ENCODE results near the gene PUSL1. TPM values are rescaled to one million over a fixed set of nuclear protein-coding genes. Genes with fewer than 3 reads are reported as not detected.

The PUSL1 gene
- total RNA-seq, 2 donors from 2014 or later = 14.5 to 24.8 TPM

- Histone ChIP-seq H3K4me3 (no peak overlapping the region), H3K36me3 (peaks cover 6% of the 10 kb centered on the region)
These were observed 9.3 kb upstream of the PUSL1 start for GRCh38 chr1:1298861-1299685.

GRCh38 chr1:1299686-1300351 is 8.6 kb upstream of the PUSL1 start:
- no peak for DNase-seq (ENCODE audit: low spot score)
- H3K9me3 ChIP-seq = no peaks in the 10 kb centered on the region

More at GRCh38 chr1:1298861-1299685, 9.3 kb upstream of the PUSL1 start:
- H3K27ac ChIP-seq = no peak overlapping the region
- H3K4me1 ChIP-seq = peaks cover 0 to 4% of the 10 kb centered on the region in 2 donors
- DNase-seq (ENCODE audit: low spot score) = no peak
- no peaks in the 10 kb centered on the region for H3K9me3 ChIP-seq
- H3K27me3 ChIP-seq = no peaks in the 10 kb centered on the region
- no peak for TF ChIP-seq CTCF (IDR thresholded peaks at IDR 0.05)

GRCh38 chr1:1300352-1300739 is 8.1 kb upstream of the PUSL1 start:
- H3K36me3 ChIP-seq = peaks cover 6% of the 10 kb centered on the region
- H3K27ac ChIP-seq = no peak overlapping the region
- no peaks in the 10 kb centered on the region for H3K27me3 ChIP-seq
- H3K4me3 ChIP-seq = no peak overlapping the region
- H3K4me1 ChIP-seq = peaks cover 0 to 17% of the 10 kb centered on the region in 2 donors
- no peak for TF ChIP-seq CTCF (IDR thresholded peaks at IDR 0.05)
- no peak for DNase-seq (ENCODE audit: low spot score)
- no peaks in the 10 kb centered on the region for H3K9me3 ChIP-seq

More at GRCh38 chr1:1299686-1300351, 8.6 kb upstream of the PUSL1 start:
- no peak overlapping the region for H3K27ac ChIP-seq
- H3K4me3 ChIP-seq = no peak overlapping the region
- H3K36me3 ChIP-seq = peaks cover 6% of the 10 kb centered on the region
- TF ChIP-seq CTCF (IDR thresholded peaks at IDR 0.05) = no peak
- peaks cover 0 to 11% of the 10 kb centered on the region in 2 donors for H3K4me1 ChIP-seq
- no peaks in the 10 kb centered on the region for H3K27me3 ChIP-seq

GRCh38 chr1:1302006-1302430 is 6.4 kb upstream of the PUSL1 start:
- Histone ChIP-seq H3K4me1 (peaks cover 0 to 33% of the 10 kb centered on the region in 2 donors), H3K4me3 (no peak overlapping the region), H3K27me3 (no peaks in the 10 kb centered on the region), H3K27ac (no peak overlapping the region), H3K36me3 (no peaks in the 10 kb centered on the region), H3K9me3 (no peaks in the 10 kb centered on the region)
- no peak for DNase-seq (ENCODE audit: low spot score)
- peak; percentile 14 to 32 for TF ChIP-seq CTCF (IDR thresholded peaks at IDR 0.05)

- no peak for DNase-seq (ENCODE audit: low spot score)
- TF ChIP-seq CTCF (IDR thresholded peaks at IDR 0.05) = no peak
- no peaks in the 10 kb centered on the region for H3K27me3 ChIP-seq
These were observed 5.4 kb upstream of the PUSL1 start for GRCh38 chr1:1302951-1303509.

More at GRCh38 chr1:1302951-1303509, 5.4 kb upstream of the PUSL1 start:
- H3K36me3 ChIP-seq = no peaks in the 10 kb centered on the region
- H3K27ac ChIP-seq = no peak overlapping the region
- H3K9me3 ChIP-seq = no peaks in the 10 kb centered on the region
- H3K4me1 ChIP-seq = peaks cover 0 to 37% of the 10 kb centered on the region in 2 donors
- no peak overlapping the region for H3K4me3 ChIP-seq

Measured in right atrium auricular region (tissue), 2 donors.